OCI-LY1 (cell line): ENCODE results near the gene COX19.

Experiments
- H2AFZ ChIP-seq: fragments of 200-600 bp; sonication (generic), shearing (Covaris generic); 2 replicates; pipeline ENCODE4 v1.6.0; 2014; ENCODE audit warnings: antibody characterized with exemption, mild to moderate bottlenecking, low read length
- H3F3A ChIP-seq: fragments of 200-600 bp; sonication (generic), shearing (Covaris generic); 2 replicates; pipeline ENCODE4 v1.6.0; 2014; ENCODE audit warnings: mild to moderate bottlenecking, antibody characterized with exemption, low read length, moderate library complexity; ENCODE audit not compliant: insufficient read depth
- H3K27ac ChIP-seq: fragments of 200-600 bp; sonication (generic); 2 replicates; pipeline ENCODE4 v1.5.1; 2014; ENCODE audit warnings: low read length, mixed run types, mild to moderate bottlenecking, low read depth; ENCODE audit not compliant: poor library complexity, severe bottlenecking
- H3K27me3 ChIP-seq: fragments of 200-600 bp; sonication (generic); 2 replicates; pipeline ENCODE4 v1.6.0; 2014; ENCODE audit warnings: antibody characterized with exemption, mild to moderate bottlenecking, low read length, moderate library complexity; ENCODE audit not compliant: insufficient read depth
- H3K36me3 ChIP-seq: fragments of 200-600 bp; sonication (generic); 2 replicates; pipeline ENCODE4 v1.6.1; 2014; ENCODE audit warnings: mild to moderate bottlenecking, antibody characterized with exemption, low read length, moderate library complexity, mixed read lengths; ENCODE audit not compliant: insufficient read depth
- H3K4me1 ChIP-seq: fragments of 200-600 bp; sonication (generic); 2 replicates; pipeline ENCODE4 v1.5.1; 2014; ENCODE audit warnings: mild to moderate bottlenecking, low read length, moderate library complexity; ENCODE audit not compliant: insufficient read depth, severe bottlenecking
- H3K4me2 ChIP-seq: fragments of 200-600 bp; sonication (generic), shearing (Covaris generic); 2 replicates; pipeline ENCODE4 v1.6.1; 2014; ENCODE audit warnings: low read length
- H3K4me3 ChIP-seq: fragments of 200-600 bp; sonication (generic); 2 replicates; pipeline ENCODE4 v1.5.1; 2014; ENCODE audit warnings: low read length, low read depth, mild to moderate bottlenecking, mixed read lengths; ENCODE audit not compliant: poor library complexity, severe bottlenecking
- H3K79me2 ChIP-seq: fragments of 200-600 bp; shearing (Covaris generic); 2 replicates; pipeline ENCODE4 v1.6.1; 2016; ENCODE audit warnings: mixed run types, low read length, mixed read lengths; ENCODE audit not compliant: insufficient read depth
- H3K9ac ChIP-seq: fragments of 200-600 bp; sonication (generic), shearing (Covaris generic); 2 replicates; pipeline ENCODE4 v1.6.1; 2014; ENCODE audit warnings: mild to moderate bottlenecking, low read length, mixed read lengths
- H3K9me2 ChIP-seq: fragments of 200-600 bp; sonication (generic), shearing (Covaris generic); 2 replicates; pipeline ENCODE4 v1.6.1; 2014; ENCODE audit warnings: low read depth, mild to moderate bottlenecking, low read length, mixed read lengths
- H3K9me3 ChIP-seq: fragments of 200-600 bp; shearing (Covaris generic); 2 replicates; pipeline ENCODE4 v1.6.1; 2014; ENCODE audit warnings: low read length, mixed read lengths
- H4K20me1 ChIP-seq: fragments of 200-600 bp; sonication (generic), shearing (Covaris generic); 2 replicates; pipeline ENCODE4 v1.6.0; 2016; ENCODE audit warnings: mild to moderate bottlenecking, low read length; ENCODE audit not compliant: insufficient read depth
- EZH2 ChIP-seq: fragments of 200-600 bp; sonication (generic), shearing (Covaris generic); IDR thresholded peaks from 2 replicates; pipeline ENCODE4 v1.8.0; 2017; ENCODE audit warnings: borderline replicate concordance, mixed run types, mild to moderate bottlenecking, antibody characterized with exemption, low read length, moderate library complexity, mixed read lengths
- TF ChIP-seq, protein P1 (sequence below): fragments of 200-600 bp; sonication (generic), shearing (Covaris generic); IDR thresholded peaks from 2 replicates; pipeline ENCODE4 v1.5.1; 2017; ENCODE audit warnings: mild to moderate bottlenecking, antibody characterized with exemption, low read length, moderate library complexity, mixed read lengths

Gene COX19

DNA sequence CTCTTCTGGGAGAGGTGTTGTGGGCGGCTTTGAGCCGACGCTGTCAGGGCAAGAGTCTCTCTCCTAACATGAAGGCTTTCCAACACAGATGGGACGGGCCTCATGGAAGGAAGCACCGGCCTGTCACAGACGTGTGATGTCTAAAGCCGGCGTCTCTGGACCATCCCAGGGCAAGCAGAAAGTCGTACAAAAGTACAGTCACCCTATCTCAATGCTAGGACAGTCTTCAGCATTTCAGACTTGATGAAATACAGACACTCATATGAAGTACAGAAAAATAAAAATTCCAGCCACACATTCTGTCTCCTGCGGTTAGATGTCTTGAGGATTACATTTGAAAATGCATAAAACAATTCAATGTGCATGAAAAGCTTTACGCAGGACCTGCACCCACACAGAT is 38.2 kb upstream of the COX19 start:
- H3F3A ChIP-seq: no peaks in the 10 kb centered on the region
- TF ChIP-seq, protein P1, sequence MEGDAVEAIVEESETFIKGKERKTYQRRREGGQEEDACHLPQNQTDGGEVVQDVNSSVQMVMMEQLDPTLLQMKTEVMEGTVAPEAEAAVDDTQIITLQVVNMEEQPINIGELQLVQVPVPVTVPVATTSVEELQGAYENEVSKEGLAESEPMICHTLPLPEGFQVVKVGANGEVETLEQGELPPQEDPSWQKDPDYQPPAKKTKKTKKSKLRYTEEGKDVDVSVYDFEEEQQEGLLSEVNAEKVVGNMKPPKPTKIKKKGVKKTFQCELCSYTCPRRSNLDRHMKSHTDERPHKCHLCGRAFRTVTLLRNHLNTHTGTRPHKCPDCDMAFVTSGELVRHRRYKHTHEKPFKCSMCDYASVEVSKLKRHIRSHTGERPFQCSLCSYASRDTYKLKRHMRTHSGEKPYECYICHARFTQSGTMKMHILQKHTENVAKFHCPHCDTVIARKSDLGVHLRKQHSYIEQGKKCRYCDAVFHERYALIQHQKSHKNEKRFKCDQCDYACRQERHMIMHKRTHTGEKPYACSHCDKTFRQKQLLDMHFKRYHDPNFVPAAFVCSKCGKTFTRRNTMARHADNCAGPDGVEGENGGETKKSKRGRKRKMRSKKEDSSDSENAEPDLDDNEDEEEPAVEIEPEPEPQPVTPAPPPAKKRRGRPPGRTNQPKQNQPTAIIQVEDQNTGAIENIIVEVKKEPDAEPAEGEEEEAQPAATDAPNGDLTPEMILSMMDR: no peak
- TF ChIP-seq EZH2: no peak
- H3K9ac ChIP-seq: no peak overlapping the region
- no peak overlapping the region for H3K4me3 ChIP-seq
- no peaks in the 10 kb centered on the region for H3K9me2 ChIP-seq
- no peaks in the 10 kb centered on the region for H3K79me2 ChIP-seq
- H3K27ac ChIP-seq: no peak overlapping the region
- H2AFZ ChIP-seq: no peak overlapping the region
- peaks cover 10% of the 10 kb centered on the region; the same call in 1 of the 2 replicates for H3K36me3 ChIP-seq
- H3K4me1 ChIP-seq: peaks cover 16% of the 10 kb centered on the region
- H3K9me3 ChIP-seq: no peaks in the 10 kb centered on the region
- H3K4me2 ChIP-seq: no peak overlapping the region
- no peaks in the 10 kb centered on the region for H3K27me3 ChIP-seq
- H4K20me1 ChIP-seq: no peaks in the 10 kb centered on the region

DNA sequence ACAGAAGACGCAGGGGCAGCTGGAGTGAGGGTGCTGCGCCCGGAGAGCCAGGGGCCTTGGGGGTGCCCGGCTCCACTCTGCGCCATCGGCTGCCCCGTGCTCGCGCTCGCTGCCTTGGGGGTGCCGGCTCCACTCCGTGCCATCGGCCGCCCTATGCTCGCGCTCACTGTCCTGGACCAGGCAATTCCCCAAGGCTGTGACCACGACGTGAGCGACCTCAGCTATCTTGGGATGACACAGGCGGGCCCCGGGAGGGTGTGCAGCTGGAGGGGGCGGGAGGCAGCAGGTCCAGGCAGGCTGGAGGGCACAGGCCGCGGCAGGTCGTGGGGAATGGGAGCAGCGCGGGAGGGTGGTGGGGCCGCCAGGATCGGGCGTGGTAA is 37.4 kb upstream of the COX19 start:
- Histone ChIP-seq H3F3A (no peaks in the 10 kb centered on the region), H3K9me3 (no peaks in the 10 kb centered on the region), H3K4me2 (no peak overlapping the region), H3K4me1 (peaks cover 16% of the 10 kb centered on the region), H2AFZ (no peak overlapping the region), H3K4me3 (no peak overlapping the region), H3K27me3 (no peaks in the 10 kb centered on the region), H3K36me3 (peaks cover 10% of the 10 kb centered on the region; the same call in 1 of the 2 replicates), H4K20me1 (no peaks in the 10 kb centered on the region), H3K79me2 (no peaks in the 10 kb centered on the region), H3K27ac (no peak overlapping the region), H3K9me2 (no peaks in the 10 kb centered on the region), H3K9ac (no peak overlapping the region)
- no peak for TF ChIP-seq EZH2
- TF ChIP-seq, protein P1: no peak

DNA sequence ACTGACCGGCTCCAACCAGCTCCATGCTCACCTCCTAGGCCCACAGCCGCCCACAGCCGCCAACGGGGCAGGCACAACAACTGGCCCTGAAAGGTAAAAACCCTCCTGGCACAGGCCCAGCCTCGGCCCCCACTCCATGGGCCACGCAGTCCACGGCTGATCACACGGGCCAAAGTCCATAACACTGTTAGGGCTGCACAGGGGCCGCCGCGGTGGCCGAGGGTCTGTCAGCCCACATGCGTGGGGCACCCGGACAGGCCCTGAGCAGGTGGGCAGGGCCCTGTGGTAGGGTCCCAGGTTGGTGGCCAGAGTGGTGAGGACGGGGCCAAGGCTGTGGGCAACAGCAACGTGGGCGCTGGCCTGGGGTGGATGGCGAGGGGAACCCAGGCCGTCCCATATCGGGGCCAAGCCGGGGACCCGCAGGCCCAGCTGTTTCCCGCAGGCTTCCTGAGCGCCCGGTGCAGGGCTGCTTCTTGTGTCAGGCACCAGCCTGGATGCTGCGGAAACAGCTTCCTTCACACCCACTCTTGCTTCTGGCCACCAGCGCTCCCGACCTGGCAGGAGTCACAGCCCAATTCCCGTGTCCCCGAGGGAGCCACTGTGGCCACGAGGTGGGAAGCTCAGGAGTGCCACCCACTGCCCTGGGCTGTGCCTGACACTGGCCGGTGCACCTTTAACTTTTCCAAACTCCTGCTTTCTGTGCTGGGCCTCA is 36.8 kb upstream of the COX19 start:
- Histone ChIP-seq H3K4me1 (peaks cover 16% of the 10 kb centered on the region), H3K79me2 (no peaks in the 10 kb centered on the region), H3K9ac (no peak overlapping the region), H3K9me3 (no peaks in the 10 kb centered on the region), H3K9me2 (no peaks in the 10 kb centered on the region), H3K36me3 (peaks cover 12% of the 10 kb centered on the region; the same call in 1 of the 2 replicates), H3F3A (no peaks in the 10 kb centered on the region), H3K27me3 (no peaks in the 10 kb centered on the region), H4K20me1 (no peaks in the 10 kb centered on the region), H3K4me2 (no peak overlapping the region), H3K27ac (no peak overlapping the region), H3K4me3 (no peak overlapping the region), H2AFZ (no peak overlapping the region)
- TF ChIP-seq, protein P1: no peak
- TF ChIP-seq EZH2: no peak
